AG04450 (cell line): ENCODE results near the gene HID1. TPM values are rescaled to one million over a fixed set of nuclear protein-coding genes. Genes with fewer than 3 reads are reported as not detected.

Experiments used
- CTCF ChIA-PET: fragments of 300-600, 350-600 bp; formaldehyde crosslinking; extraction: SDS; loops from one replicate; lab custom pipeline; 2022; ENCODE audit warnings: antibody characterized with exemption, inconsistent platforms; lab: Charles Lee
- POLR2A ChIA-PET: fragments of 350-600 bp; formaldehyde crosslinking; extraction: SDS; loops from one replicate; lab custom pipeline; 2021; ENCODE audit warnings: antibody characterized with exemption, inconsistent platforms; lab: Yijun Ruan, JAX
- DNase-seq: peaks from one replicate; pipeline ENCODE4 v3.0.0-alpha.2; 2011; ENCODE audit warnings: low read depth, low spot score
- H3K27ac ChIP-seq: one replicate; pipeline ENCODE4 v1.5.1; 2012; ENCODE audit warnings: low read depth, low read length, control low read depth
- H3K27me3 ChIP-seq: one replicate; pipeline ENCODE4 v1.6.0; 2012; ENCODE audit warnings: low read length; ENCODE audit not compliant: control insufficient read depth, insufficient read depth
- H3K4me3 ChIP-seq: 2 replicates; pipeline ENCODE4 v1.5.1; 2011; ENCODE audit warnings: mild to moderate bottlenecking, low read depth, low read length, control low read depth
- H3K9me3 ChIP-seq: 2 replicates; pipeline ENCODE4 v1.5.1; 2012; ENCODE audit warnings: low read length; ENCODE audit not compliant: control insufficient read depth, insufficient read depth
- polyA plus RNA-seq: library from polyadenylated mRNA; depleted of rRNA; stranded (reverse); fragments of >200 nt; gene quantifications from 2 replicates; pipeline ENCODE4 v1.2.3, GENCODE V29; 2011
- TF ChIP-seq, protein P1 (sequence below): IDR thresholded peaks from 2 replicates; pipeline ENCODE4 v1.5.1; 2011; ENCODE audit warnings: low read depth, low read length, control low read depth, inconsistent platforms

HID1 gene
- polyA plus RNA-seq, 1 experiment, result 1.8 TPM

- TF ChIP-seq, protein P1, sequence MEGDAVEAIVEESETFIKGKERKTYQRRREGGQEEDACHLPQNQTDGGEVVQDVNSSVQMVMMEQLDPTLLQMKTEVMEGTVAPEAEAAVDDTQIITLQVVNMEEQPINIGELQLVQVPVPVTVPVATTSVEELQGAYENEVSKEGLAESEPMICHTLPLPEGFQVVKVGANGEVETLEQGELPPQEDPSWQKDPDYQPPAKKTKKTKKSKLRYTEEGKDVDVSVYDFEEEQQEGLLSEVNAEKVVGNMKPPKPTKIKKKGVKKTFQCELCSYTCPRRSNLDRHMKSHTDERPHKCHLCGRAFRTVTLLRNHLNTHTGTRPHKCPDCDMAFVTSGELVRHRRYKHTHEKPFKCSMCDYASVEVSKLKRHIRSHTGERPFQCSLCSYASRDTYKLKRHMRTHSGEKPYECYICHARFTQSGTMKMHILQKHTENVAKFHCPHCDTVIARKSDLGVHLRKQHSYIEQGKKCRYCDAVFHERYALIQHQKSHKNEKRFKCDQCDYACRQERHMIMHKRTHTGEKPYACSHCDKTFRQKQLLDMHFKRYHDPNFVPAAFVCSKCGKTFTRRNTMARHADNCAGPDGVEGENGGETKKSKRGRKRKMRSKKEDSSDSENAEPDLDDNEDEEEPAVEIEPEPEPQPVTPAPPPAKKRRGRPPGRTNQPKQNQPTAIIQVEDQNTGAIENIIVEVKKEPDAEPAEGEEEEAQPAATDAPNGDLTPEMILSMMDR, result no peak
- POLR2A ChIA-PET, result no interaction called here
- H3K9me3 ChIP-seq, result no peaks in the 10 kb centered on the region
- DNase-seq, result no peak
- no peak overlapping the region for H3K4me3 ChIP-seq
- CTCF ChIA-PET, result no interaction called here
- no peaks in the 10 kb centered on the region for H3K27me3 ChIP-seq
- peak overlapping the region; percentile 11 for H3K27ac ChIP-seq
These were observed 32.7 kb upstream of the HID1 start for GRCh38 chr17:75005291-75005690.

GRCh38 chr17:75004371-75004770, 31.8 kb upstream of the HID1 start:
- CTCF ChIA-PET, result interaction anchor here (0.6 kb wide), 1 partner anchor 1668 kb away, joined by 4 read pairs; no protein-coding TSS in a partner anchor
- Histone ChIP-seq H3K9me3 (no peaks in the 10 kb centered on the region), H3K27me3 (no peaks in the 10 kb centered on the region), H3K4me3 (no peak overlapping the region), H3K27ac (no peak overlapping the region)
- TF ChIP-seq, protein P1, result no peak
- no peak for DNase-seq
- POLR2A ChIA-PET, result no interaction called here

GRCh38 chr17:75003957-75004355, 31.4 kb upstream of the HID1 start:
- ChIA-PET POLR2A (no interaction called here), CTCF (interaction anchor here (0.6 kb wide), 1 partner anchor 1668 kb away, joined by 4 read pairs; no protein-coding TSS in a partner anchor)
- Histone ChIP-seq H3K27ac (no peak overlapping the region), H3K9me3 (no peaks in the 10 kb centered on the region), H3K4me3 (no peak overlapping the region), H3K27me3 (no peaks in the 10 kb centered on the region)
- no peak for DNase-seq
- TF ChIP-seq, protein P1, result no peak

DNA sequence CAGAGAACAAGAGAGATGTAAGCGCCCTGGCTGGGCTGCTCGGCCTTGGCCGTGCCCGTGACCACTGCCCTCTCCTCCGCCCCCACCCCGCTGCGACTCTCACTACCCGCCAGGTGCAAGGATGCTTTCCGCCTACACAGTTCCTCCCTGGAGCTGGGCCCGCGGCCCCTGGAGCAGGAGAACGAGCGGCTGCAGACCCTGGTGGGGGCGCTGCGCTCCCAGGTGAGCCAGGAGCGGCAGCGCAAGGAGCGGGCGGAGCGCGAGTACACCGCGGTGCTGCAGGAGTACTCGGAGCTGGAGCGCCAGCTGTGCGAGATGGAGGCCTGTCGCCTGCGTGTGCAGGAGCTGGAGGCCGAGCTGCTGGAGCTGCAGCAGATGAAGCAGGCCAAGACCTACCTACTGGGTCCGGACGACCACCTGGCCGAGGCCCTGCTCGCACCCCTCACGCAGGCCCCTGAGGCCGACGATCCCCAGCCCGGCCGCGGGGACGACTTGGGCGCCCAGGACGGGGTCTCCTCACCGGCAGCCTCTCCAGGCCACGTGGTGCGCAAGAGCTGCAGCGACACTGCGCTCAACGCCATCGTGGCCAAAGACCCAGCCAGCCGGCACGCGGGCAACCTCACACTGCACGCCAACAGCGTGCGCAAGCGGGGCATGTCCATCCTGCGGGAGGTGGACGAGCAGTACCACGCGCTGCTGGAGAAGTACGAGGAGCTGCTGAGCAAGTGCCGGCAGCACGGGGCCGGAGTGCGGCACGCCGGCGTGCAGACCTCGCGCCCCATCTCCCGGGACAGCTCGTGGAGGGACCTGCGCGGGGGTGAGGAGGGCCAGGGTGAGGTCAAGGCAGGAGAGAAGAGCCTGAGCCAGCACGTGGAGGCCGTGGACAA, 30.8 kb upstream of the HID1 start:
- H3K27ac ChIP-seq, result no peak overlapping the region
- DNase-seq, result no peak
- TF ChIP-seq, protein P1, result no peak
- CTCF ChIA-PET, result no interaction called here
- POLR2A ChIA-PET, result no interaction called here
- H3K4me3 ChIP-seq, result no peak overlapping the region
- no peaks in the 10 kb centered on the region for H3K27me3 ChIP-seq
- no peaks in the 10 kb centered on the region for H3K9me3 ChIP-seq
